K562 (cell line): ENCODE measurements around the gene GDF11. TPM values are rescaled to one million over a fixed set of nuclear protein-coding genes. Genes with fewer than 3 reads are reported as not detected.

Experiments used
- ATF7 ChIP-seq: fragments of 450-650 bp; IDR thresholded peaks from 2 replicates; pipeline ENCODE4 v1.7.1; 2014; ENCODE audit warnings: mild to moderate bottlenecking, moderate library complexity
- CBX5 ChIP-seq: IDR thresholded peaks from 2 replicates; pipeline ENCODE4 v1.6.1; 2014; ENCODE audit warnings: low read depth, borderline replicate concordance
- ELF4 ChIP-seq: fragments of 450-650 bp; formaldehyde crosslinking; IDR thresholded peaks from 2 replicates; pipeline ENCODE4 v1.4.0; 2022; ENCODE audit warnings: missing genetic modification characterization
- EP300 ChIP-seq: IDR thresholded peaks from 2 replicates; pipeline ENCODE4 v1.6.1; 2012; ENCODE audit warnings: low read length, improper control_type of control experiment
- HNRNPK ChIP-seq: fragments of 200-400 bp; formaldehyde crosslinking; IDR thresholded peaks from one replicate; pipeline ENCODE4 v1.6.1; 2018; ENCODE audit warnings: mild to moderate bottlenecking, low read depth, low read length; ENCODE audit not compliant: poor library complexity, severe bottlenecking
- HOXB6 ChIP-seq: fragments of 250-450 bp; sonication (Bioruptor Pico); IDR thresholded peaks from 2 replicates; pipeline ENCODE4 v1.5.1; 2022; ENCODE audit warnings: mild to moderate bottlenecking, borderline replicate concordance
- KLF6 ChIP-seq: fragments of 250-450 bp; sonication (Bioruptor Pico); IDR thresholded peaks from 2 replicates; pipeline ENCODE4 v1.4.0; 2020; ENCODE audit warnings: mild to moderate bottlenecking, moderate library complexity, borderline replicate concordance
- L3MBTL2 ChIP-seq: fragments of 450-650 bp; IDR thresholded peaks from 2 replicates; pipeline ENCODE4 v1.6.1; 2016; ENCODE audit warnings: mild to moderate bottlenecking, moderate library complexity
- POLR2A ChIP-seq: fragments of 450-650 bp; conservative IDR thresholded peaks from 2 replicates; pipeline ENCODE4 v1.6.1; 2016
- SNRNP70 ChIP-seq: fragments of 200-400 bp; formaldehyde crosslinking; optimal IDR thresholded peaks from 2 replicates; pipeline ENCODE3; 2017; ENCODE audit warnings: low read depth, low read length
- TAF15 ChIP-seq: fragments of 200-400 bp; formaldehyde crosslinking; IDR thresholded peaks from 2 replicates; pipeline ENCODE4 v1.6.1; 2017; ENCODE audit warnings: mild to moderate bottlenecking, low read depth, low read length, moderate library complexity
- TCF7 ChIP-seq: sonication (generic); IDR thresholded peaks from 2 replicates; pipeline ENCODE4 v1.6.1; 2016; ENCODE audit warnings: antibody characterized with exemption, borderline replicate concordance
- ZC3H8 ChIP-seq: fragments of 450-650 bp; IDR thresholded peaks from 2 replicates; pipeline ENCODE4 v1.6.1; 2017
- polyA plus RNA-seq, 8 experiments: library from polyadenylated mRNA; depleted of rRNA in 4 of 8; stranded (reverse) in 5 of 8; unstranded in 3 of 8; fragments of >200 nt; fragmentation: Nextera tagmentation in 2 of 8; fragmentation: Illumina TruSeq in 1 of 8; extraction: Ambion mirVana in 2 of 8; extraction: Trizol in 1 of 8; gene quantifications; 2 replicates each; pipeline versions ENCODE4 v1.2.1 to v1.2.3, GENCODE V29; 2011 to 2014; ENCODE audit warnings: inconsistent platforms in 1 of 8, missing spikeins in 1 of 8
- total RNA-seq, 7 experiments: library from RNA; depleted of rRNA in 6 of 7; stranded (reverse); fragments of >200 nt in 6 of 7; fragmentation: Illumina TruSeq in 2 of 7; extraction: Trizol in 2 of 7; gene quantifications; 2 replicates each; pipeline versions ENCODE4 v1.2.1 to v1.2.3, GENCODE V29; 2011 to 2021; ENCODE audit warnings: low replicate concordance in 1 of 7
- TF ChIP-seq, protein P1 (sequence below): fragments of 450-650 bp; IDR thresholded peaks from 2 replicates; pipeline ENCODE4 v1.6.1; 2017; ENCODE audit warnings: mild to moderate bottlenecking, moderate library complexity
- TF ChIP-seq, protein P2 (sequence below): IDR thresholded peaks from 2 replicates; pipeline ENCODE4 v1.6.1; 2014; ENCODE audit warnings: antibody characterized with exemption
- TF ChIP-seq, protein P3 (sequence below): sonication (generic); formaldehyde crosslinking; IDR thresholded peaks from 2 replicates; pipeline ENCODE4 v1.8.1; 2023; ENCODE audit warnings: mild to moderate bottlenecking, missing genetic modification reagents
- TF ChIP-seq, protein P4 (sequence below), 3 experiments: fragments of 200-800 bp in 1 of 3; fragments of 250-450 bp in 1 of 3; fragments of 450-650 bp in 1 of 3; sonication (Bioruptor Pico) in 1 of 3; sonication (Bioruptor generic) in 1 of 3; formaldehyde crosslinking in 1 of 3; IDR thresholded peaks; 2 replicates each; pipeline versions ENCODE4 v1.6.1 to v1.8.0; 2016 to 2022; ENCODE audit warnings: mild to moderate bottlenecking in 2 of 3, missing genetic modification characterization in 2 of 3, missing compliant biosample characterization in 1 of 3, moderate library complexity in 1 of 3
- TF ChIP-seq, protein P5 (sequence below): fragments of 250-450 bp; sonication (Bioruptor Pico); IDR thresholded peaks from 2 replicates; pipeline ENCODE4 v1.8.0; 2022; ENCODE audit warnings: inconsistent platforms

GDF11 gene
- total and polyA plus RNA-seq, 9 of the 15 experiments (the other 6 are each of a cell fraction or from before 2014, with no cell fraction given): 1.4 to 15.7 (median 4.8) TPM

DNA sequence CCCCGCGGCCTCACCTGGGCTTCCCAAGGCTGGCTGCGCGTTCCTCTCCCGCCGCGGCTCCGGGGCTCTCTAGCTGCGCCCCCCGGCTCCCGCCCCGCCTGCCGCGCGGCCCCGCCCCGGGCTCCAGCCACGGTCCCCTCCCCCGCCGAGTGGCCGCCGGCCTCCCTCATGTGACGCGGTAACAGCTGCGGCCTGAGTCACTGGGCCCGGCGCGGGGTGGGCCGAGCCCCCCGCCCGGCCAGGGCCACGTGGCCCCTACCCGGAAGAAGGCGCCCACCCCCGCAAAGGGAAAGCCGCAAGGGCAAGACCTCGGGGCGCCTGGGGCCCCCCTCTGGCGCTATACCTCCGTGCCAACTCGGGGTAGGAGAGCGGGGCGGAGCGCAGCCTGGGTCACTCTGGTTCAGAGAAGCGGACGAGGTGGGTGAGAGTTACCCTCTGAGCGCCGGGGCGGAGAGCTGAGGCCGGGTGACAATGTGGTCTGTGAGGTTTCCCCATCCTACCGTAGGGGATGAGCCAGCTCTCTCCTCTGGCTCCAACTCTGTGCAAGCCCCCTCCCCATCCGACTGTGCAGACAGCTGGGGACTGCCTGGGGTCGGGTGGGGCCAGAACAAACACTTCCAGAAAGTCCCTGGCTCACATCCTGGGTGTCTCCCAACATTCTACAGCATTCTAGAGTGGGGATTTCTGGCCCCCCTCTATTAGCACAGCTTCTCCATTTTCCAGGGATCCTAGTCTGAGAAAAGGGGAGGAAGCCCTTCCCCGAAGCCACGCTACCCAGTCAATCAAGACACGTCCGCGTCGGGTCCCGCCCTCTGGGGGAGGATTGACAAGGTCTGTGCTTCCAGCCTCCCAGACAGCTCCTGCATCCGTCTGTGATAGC lies 13.7 kb upstream of the GDF11 start, which contains the start of gene CD63 (continued):
- TF ChIP-seq, protein P1, sequence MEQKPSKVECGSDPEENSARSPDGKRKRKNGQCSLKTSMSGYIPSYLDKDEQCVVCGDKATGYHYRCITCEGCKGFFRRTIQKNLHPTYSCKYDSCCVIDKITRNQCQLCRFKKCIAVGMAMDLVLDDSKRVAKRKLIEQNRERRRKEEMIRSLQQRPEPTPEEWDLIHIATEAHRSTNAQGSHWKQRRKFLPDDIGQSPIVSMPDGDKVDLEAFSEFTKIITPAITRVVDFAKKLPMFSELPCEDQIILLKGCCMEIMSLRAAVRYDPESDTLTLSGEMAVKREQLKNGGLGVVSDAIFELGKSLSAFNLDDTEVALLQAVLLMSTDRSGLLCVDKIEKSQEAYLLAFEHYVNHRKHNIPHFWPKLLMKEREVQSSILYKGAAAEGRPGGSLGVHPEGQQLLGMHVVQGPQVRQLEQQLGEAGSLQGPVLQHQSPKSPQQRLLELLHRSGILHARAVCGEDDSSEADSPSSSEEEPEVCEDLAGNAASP: no peak
- TF ChIP-seq HNRNPK: peak; percentile 94
- TF ChIP-seq HOXB6 (CRISPR knock-in tag): no peak
- TF ChIP-seq ZC3H8: no peak
- TF ChIP-seq ELF4 (CRISPR knock-in tag): peak; percentile 89
- peak; percentile 39; the same call in 1 of the 2 replicates for TF ChIP-seq KLF6 (CRISPR knock-in tag)
- TF ChIP-seq, protein P2, sequence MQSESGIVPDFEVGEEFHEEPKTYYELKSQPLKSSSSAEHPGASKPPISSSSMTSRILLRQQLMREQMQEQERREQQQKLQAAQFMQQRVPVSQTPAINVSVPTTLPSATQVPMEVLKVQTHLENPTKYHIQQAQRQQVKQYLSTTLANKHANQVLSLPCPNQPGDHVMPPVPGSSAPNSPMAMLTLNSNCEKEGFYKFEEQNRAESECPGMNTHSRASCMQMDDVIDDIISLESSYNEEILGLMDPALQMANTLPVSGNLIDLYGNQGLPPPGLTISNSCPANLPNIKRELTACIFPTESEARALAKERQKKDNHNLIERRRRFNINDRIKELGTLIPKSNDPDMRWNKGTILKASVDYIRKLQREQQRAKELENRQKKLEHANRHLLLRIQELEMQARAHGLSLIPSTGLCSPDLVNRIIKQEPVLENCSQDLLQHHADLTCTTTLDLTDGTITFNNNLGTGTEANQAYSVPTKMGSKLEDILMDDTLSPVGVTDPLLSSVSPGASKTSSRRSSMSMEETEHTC: peak; percentile 89
- TF ChIP-seq POLR2A: peak; percentile 74
- TF ChIP-seq, protein P3, sequence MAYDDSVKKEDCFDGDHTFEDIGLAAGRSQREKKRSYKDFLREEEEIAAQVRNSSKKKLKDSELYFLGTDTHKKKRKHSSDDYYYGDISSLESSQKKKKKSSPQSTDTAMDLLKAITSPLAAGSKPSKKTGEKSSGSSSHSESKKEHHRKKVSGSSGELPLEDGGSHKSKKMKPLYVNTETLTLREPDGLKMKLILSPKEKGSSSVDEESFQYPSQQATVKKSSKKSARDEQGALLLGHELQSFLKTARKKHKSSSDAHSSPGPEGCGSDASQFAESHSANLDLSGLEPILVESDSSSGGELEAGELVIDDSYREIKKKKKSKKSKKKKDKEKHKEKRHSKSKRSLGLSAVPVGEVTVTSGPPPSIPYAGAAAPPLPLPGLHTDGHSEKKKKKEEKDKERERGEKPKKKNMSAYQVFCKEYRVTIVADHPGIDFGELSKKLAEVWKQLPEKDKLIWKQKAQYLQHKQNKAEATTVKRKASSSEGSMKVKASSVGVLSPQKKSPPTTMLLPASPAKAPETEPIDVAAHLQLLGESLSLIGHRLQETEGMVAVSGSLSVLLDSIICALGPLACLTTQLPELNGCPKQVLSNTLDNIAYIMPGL (CRISPR knock-in tag): no peak
- TF ChIP-seq SNRNP70: no peak
- peak; percentile 75 for TF ChIP-seq ATF7
- TF ChIP-seq, protein P4, sequence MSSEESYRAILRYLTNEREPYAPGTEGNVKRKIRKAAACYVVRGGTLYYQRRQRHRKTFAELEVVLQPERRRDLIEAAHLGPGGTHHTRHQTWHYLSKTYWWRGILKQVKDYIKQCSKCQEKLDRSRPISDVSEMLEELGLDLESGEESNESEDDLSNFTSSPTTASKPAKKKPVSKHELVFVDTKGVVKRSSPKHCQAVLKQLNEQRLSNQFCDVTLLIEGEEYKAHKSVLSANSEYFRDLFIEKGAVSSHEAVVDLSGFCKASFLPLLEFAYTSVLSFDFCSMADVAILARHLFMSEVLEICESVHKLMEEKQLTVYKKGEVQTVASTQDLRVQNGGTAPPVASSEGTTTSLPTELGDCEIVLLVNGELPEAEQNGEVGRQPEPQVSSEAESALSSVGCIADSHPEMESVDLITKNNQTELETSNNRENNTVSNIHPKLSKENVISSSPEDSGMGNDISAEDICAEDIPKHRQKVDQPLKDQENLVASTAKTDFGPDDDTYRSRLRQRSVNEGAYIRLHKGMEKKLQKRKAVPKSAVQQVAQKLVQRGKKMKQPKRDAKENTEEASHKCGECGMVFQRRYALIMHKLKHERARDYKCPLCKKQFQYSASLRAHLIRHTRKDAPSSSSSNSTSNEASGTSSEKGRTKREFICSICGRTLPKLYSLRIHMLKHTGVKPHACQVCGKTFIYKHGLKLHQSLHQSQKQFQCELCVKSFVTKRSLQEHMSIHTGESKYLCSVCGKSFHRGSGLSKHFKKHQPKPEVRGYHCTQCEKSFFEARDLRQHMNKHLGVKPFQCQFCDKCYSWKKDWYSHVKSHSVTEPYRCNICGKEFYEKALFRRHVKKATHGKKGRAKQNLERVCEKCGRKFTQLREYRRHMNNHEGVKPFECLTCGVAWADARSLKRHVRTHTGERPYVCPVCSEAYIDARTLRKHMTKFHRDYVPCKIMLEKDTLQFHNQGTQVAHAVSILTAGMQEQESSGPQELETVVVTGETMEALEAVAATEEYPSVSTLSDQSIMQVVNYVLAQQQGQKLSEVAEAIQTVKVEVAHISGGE (CRISPR knock-in tag; IDR thresholded peaks at IDR 0.05): no peak; a peak in 1 of 6 replicates
- TF ChIP-seq, protein P5, sequence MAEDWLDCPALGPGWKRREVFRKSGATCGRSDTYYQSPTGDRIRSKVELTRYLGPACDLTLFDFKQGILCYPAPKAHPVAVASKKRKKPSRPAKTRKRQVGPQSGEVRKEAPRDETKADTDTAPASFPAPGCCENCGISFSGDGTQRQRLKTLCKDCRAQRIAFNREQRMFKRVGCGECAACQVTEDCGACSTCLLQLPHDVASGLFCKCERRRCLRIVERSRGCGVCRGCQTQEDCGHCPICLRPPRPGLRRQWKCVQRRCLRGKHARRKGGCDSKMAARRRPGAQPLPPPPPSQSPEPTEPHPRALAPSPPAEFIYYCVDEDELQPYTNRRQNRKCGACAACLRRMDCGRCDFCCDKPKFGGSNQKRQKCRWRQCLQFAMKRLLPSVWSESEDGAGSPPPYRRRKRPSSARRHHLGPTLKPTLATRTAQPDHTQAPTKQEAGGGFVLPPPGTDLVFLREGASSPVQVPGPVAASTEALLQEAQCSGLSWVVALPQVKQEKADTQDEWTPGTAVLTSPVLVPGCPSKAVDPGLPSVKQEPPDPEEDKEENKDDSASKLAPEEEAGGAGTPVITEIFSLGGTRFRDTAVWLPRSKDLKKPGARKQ (CRISPR knock-in tag): no peak
- TF ChIP-seq EP300: peak; percentile 34; the same call in 1 of the 2 replicates
- no peak for TF ChIP-seq TAF15
- no peak for TF ChIP-seq CBX5
- peak; percentile 72 for TF ChIP-seq L3MBTL2
- no peak; the same call in 1 of the 2 replicates for TF ChIP-seq TCF7
